ENCODE measurements around the gene CNN2. TPM values are rescaled to one million over a fixed set of nuclear protein-coding genes. Genes with fewer than 3 reads are reported as not detected.

The CNN2 gene
- polyA plus RNA-seq, 2 of the 4 experiments (the other 2 are of a cell fraction) = 31.7 to 99.3 TPM

DNA sequence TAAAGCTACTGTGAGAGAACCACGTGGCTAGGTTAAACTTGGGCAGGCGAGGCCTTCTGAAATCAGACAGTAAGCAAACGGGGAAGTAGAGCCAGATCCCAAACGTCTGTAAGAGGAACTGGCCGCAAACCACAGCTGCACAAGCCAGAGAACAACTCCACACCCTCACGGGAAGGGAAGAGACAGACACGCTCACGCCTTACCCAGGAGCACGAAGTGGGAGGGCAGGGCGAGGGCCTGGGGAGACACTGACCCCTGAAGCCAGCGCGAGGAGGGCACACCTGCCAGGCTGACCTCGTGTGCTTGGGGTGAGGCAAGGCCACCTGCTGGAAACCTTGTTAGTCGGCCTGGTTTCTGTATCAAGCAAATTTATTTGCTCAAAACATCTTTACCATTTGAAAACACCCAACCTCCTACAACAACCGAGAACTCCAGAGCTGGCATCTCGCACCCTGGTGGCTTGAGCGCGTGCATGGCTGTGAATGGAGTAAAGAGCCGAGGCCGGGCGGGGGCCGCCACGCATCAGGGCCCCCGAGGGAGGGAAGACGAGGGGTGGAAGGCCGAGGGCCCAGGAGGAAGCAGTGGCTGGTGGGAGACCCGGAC, 61.5 kb downstream of the CNN2 start:
- ChIA-PET CTCF (no interaction called here), POLR2A (no interaction called here)
- DNase-seq (ENCODE audit: low read depth in 1 of 2, low spot score in 1 of 2) (no peak), FAIRE-seq (no peak), ATAC-seq (no peak)
- Histone ChIP-seq H3K9me3 (no peaks in the 10 kb centered on the region), H3K27ac (no peak overlapping the region), H3K4me3 (no peak overlapping the region), H3K4me2 (no peak overlapping the region), H3K4me1 (peaks cover under 1% of the 10 kb centered on the region; the same call in 1 of the 3 replicates)
- TF ChIP-seq JUN (IDR thresholded peaks at IDR 0.05) = no peak
- TF ChIP-seq, protein P1, sequence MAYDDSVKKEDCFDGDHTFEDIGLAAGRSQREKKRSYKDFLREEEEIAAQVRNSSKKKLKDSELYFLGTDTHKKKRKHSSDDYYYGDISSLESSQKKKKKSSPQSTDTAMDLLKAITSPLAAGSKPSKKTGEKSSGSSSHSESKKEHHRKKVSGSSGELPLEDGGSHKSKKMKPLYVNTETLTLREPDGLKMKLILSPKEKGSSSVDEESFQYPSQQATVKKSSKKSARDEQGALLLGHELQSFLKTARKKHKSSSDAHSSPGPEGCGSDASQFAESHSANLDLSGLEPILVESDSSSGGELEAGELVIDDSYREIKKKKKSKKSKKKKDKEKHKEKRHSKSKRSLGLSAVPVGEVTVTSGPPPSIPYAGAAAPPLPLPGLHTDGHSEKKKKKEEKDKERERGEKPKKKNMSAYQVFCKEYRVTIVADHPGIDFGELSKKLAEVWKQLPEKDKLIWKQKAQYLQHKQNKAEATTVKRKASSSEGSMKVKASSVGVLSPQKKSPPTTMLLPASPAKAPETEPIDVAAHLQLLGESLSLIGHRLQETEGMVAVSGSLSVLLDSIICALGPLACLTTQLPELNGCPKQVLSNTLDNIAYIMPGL (CRISPR knock-in tag; IDR thresholded peaks at IDR 0.05; ENCODE audit: borderline replicate concordance) = no peak
- TF ChIP-seq HOXA7 (CRISPR knock-in tag; IDR thresholded peaks at IDR 0.05) = no peak
- no peak for TF ChIP-seq RNF2 (IDR thresholded peaks at IDR 0.05; ENCODE audit: borderline replicate concordance, low read depth)
- TF ChIP-seq HDAC2 (IDR thresholded peaks at IDR 0.05) = no peak
- TF ChIP-seq, protein P2, sequence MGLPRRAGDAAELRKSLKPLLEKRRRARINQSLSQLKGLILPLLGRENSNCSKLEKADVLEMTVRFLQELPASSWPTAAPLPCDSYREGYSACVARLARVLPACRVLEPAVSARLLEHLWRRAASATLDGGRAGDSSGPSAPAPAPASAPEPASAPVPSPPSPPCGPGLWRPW (IDR thresholded peaks at IDR 0.05) = no peak
- no peak for TF ChIP-seq FOSL2 (IDR thresholded peaks at IDR 0.05)
- no peak for TF ChIP-seq FOSL2 (CRISPR knock-in tag; IDR thresholded peaks at IDR 0.05)
- TF ChIP-seq RFX5 (IDR thresholded peaks at IDR 0.05) = no peak
- no peak for TF ChIP-seq EP300 (IDR thresholded peaks at IDR 0.05)
- no peak for TF ChIP-seq RCOR1 (IDR thresholded peaks at IDR 0.05; ENCODE audit: low read depth, low read length)
- WGBS (ENCODE audit: missing lambda C conversion rate) = 78% methylated on average over 25 of the region's 27 CpGs

DNA sequence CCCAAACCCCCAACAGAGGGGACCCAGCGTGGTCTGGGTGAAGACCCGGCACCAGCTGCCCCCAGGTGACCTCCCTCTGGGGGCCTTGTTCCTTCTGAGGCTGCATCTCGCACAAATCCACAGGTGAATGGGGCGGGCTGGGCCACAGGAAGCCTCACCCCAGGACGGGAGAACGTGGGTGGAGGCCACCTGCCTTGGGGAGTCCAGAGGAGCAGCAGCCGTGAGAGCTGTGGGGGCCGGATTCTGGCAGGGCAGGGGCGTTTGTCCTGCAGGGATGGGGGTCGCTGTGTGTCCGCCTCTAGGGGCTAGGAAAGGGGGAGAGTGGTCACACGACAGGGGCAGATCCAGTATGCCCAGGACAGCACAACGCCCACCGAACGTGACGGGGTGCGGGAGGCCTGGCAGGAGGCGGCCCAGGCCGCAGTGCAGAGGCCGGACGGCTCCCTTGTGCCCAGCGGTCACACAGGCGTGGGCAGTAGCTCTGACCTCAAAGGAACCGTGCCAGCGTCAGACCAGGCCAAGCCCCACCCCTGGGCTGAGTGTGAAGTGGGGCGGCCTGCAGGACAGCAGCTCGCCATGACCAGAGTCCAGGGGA, 62.1 kb downstream of the CNN2 start:
- ATAC-seq (no peak; a peak in 1 of 6 replicates), FAIRE-seq (no peak), DNase-seq (ENCODE audit: low read depth in 1 of 2, low spot score in 1 of 2) (no peak)
- Histone ChIP-seq H3K27ac (no peak overlapping the region), H3K9me3 (no peaks in the 10 kb centered on the region), H3K4me3 (no peak overlapping the region), H3K4me1 (peaks cover 4% of the 10 kb centered on the region; the same call in 1 of the 3 replicates), H3K4me2 (no peak overlapping the region)
- 92% methylated on average over 10 of the region's 27 CpGs for WGBS (ENCODE audit: missing lambda C conversion rate)
- ChIA-PET POLR2A (no interaction called here), CTCF (interaction anchor here (1.4 kb wide), 1 partner anchor 13 kb away, joined by 3 read pairs; no protein-coding TSS in a partner anchor)
- TF ChIP-seq NR3C1 (IDR thresholded peaks at IDR 0.05) = no peak
- no peak for TF ChIP-seq EP300 (IDR thresholded peaks at IDR 0.05)
- no peak for TF ChIP-seq ZFP36 (IDR thresholded peaks at IDR 0.05; ENCODE audit: borderline replicate concordance, partially characterized antibody)
- TF ChIP-seq MYC (IDR thresholded peaks at IDR 0.05; ENCODE audit: borderline replicate concordance, low read length) = no peak
- TF ChIP-seq POLR2AphosphoS2 (conservative IDR thresholded peaks at IDR 0.05; ENCODE audit: low read length) = no peak
- TF ChIP-seq BHLHE40 (IDR thresholded peaks at IDR 0.05; ENCODE audit: low read depth, low read length) = no peak
- TF ChIP-seq, protein P3, sequence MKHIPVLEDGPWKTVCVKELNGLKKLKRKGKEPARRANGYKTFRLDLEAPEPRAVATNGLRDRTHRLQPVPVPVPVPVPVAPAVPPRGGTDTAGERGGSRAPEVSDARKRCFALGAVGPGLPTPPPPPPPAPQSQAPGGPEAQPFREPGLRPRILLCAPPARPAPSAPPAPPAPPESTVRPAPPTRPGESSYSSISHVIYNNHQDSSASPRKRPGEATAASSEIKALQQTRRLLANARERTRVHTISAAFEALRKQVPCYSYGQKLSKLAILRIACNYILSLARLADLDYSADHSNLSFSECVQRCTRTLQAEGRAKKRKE (CRISPR knock-in tag; IDR thresholded peaks at IDR 0.05; ENCODE audit: low read depth) = no peak
- TF ChIP-seq KDM5A (IDR thresholded peaks at IDR 0.05) = no peak
- TF ChIP-seq, protein P4, sequence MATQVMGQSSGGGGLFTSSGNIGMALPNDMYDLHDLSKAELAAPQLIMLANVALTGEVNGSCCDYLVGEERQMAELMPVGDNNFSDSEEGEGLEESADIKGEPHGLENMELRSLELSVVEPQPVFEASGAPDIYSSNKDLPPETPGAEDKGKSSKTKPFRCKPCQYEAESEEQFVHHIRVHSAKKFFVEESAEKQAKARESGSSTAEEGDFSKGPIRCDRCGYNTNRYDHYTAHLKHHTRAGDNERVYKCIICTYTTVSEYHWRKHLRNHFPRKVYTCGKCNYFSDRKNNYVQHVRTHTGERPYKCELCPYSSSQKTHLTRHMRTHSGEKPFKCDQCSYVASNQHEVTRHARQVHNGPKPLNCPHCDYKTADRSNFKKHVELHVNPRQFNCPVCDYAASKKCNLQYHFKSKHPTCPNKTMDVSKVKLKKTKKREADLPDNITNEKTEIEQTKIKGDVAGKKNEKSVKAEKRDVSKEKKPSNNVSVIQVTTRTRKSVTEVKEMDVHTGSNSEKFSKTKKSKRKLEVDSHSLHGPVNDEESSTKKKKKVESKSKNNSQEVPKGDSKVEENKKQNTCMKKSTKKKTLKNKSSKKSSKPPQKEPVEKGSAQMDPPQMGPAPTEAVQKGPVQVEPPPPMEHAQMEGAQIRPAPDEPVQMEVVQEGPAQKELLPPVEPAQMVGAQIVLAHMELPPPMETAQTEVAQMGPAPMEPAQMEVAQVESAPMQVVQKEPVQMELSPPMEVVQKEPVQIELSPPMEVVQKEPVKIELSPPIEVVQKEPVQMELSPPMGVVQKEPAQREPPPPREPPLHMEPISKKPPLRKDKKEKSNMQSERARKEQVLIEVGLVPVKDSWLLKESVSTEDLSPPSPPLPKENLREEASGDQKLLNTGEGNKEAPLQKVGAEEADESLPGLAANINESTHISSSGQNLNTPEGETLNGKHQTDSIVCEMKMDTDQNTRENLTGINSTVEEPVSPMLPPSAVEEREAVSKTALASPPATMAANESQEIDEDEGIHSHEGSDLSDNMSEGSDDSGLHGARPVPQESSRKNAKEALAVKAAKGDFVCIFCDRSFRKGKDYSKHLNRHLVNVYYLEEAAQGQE (IDR thresholded peaks at IDR 0.05) = no peak

Small RNAs within 50 kb of the gene (small RNA-seq; reads per million reads assigned to genes)
- 0.08 to 18.1 (median 4.7) reads per million in 6 experiments for gene RNU6-2

Other genes starting within 250 kb of the CNN2 start
- gene PTBP1, start 229.2 kb upstream of the CNN2 start, polyA plus RNA-seq (2011; rRNA removed) = 144 and 207 TPM in 2 replicates
- 264 to 299 TPM (median 285 TPM) in 3 replicates for gene PTBP1, start 229.2 kb upstream of the CNN2 start, polyA plus RNA-seq (2017; fragmentation: RNase III; extraction: RNeasy Plus Mini Kit Qiagen cat#74134 plus additional on column Dnase treatment)
- 2.6 and 3.2 TPM in 2 replicates for gene PLPPR3, start 204.7 kb upstream of the CNN2 start, polyA plus RNA-seq (2011; rRNA removed)
- gene PLPPR3, start 204.7 kb upstream of the CNN2 start, polyA plus RNA-seq (2017; fragmentation: RNase III; extraction: RNeasy Plus Mini Kit Qiagen cat#74134 plus additional on column Dnase treatment) = 3.5 to 4.2 TPM (median 3.7 TPM) in 3 replicates
- gene AZU1, start 198.8 kb upstream of the CNN2 start, polyA plus RNA-seq (2011; rRNA removed) = 0.15 and 0.31 TPM in 2 replicates
- 0.26 to 0.55 TPM (median 0.32 TPM) in 3 replicates for gene AZU1, start 198.8 kb upstream of the CNN2 start, polyA plus RNA-seq (2017; fragmentation: RNase III; extraction: RNeasy Plus Mini Kit Qiagen cat#74134 plus additional on column Dnase treatment)
- 0.21 and 0.36 TPM in 2 replicates for gene PRTN3, start 185.6 kb upstream of the CNN2 start, polyA plus RNA-seq (2011; rRNA removed)
- gene PRTN3, start 185.6 kb upstream of the CNN2 start, polyA plus RNA-seq (2017; fragmentation: RNase III; extraction: RNeasy Plus Mini Kit Qiagen cat#74134 plus additional on column Dnase treatment) = 0.18 to 0.39 TPM (median 0.24 TPM) in 3 replicates
- gene ELANE, start 174.3 kb upstream of the CNN2 start, polyA plus RNA-seq (2011; rRNA removed) = 0.15 and 0.35 TPM in 2 replicates
- gene ELANE, start 174.3 kb upstream of the CNN2 start, polyA plus RNA-seq (2017; fragmentation: RNase III; extraction: RNeasy Plus Mini Kit Qiagen cat#74134 plus additional on column Dnase treatment) = 0.14 to 0.15 TPM (median 0.15 TPM) in 3 replicates
- gene CFD, start 166.9 kb upstream of the CNN2 start, polyA plus RNA-seq (2011; rRNA removed) = 7.6 TPM in 2 replicates
- gene CFD, start 166.9 kb upstream of the CNN2 start, polyA plus RNA-seq (2017; fragmentation: RNase III; extraction: RNeasy Plus Mini Kit Qiagen cat#74134 plus additional on column Dnase treatment) = 13.8 to 14.8 TPM (median 14.3 TPM) in 3 replicates
- gene MED16, start 133.4 kb upstream of the CNN2 start, polyA plus RNA-seq (2011; rRNA removed) = 8.0 TPM in 2 replicates
- gene MED16, start 133.4 kb upstream of the CNN2 start, polyA plus RNA-seq (2017; fragmentation: RNase III; extraction: RNeasy Plus Mini Kit Qiagen cat#74134 plus additional on column Dnase treatment) = 11.9 to 13.9 TPM (median 12.7 TPM) in 3 replicates
- not detected in 2 replicates for gene RNU6-9, start 133.1 kb upstream of the CNN2 start, polyA plus RNA-seq (2011; rRNA removed)
- not detected in 3 replicates for gene RNU6-9, start 133.1 kb upstream of the CNN2 start, polyA plus RNA-seq (2017; fragmentation: RNase III; extraction: RNeasy Plus Mini Kit Qiagen cat#74134 plus additional on column Dnase treatment)
- gene R3HDM4, start 113.4 kb upstream of the CNN2 start, polyA plus RNA-seq (2011; rRNA removed) = 16.9 and 22.7 TPM in 2 replicates
- 18.8 to 24.8 TPM (median 20.7 TPM) in 3 replicates for gene R3HDM4, start 113.4 kb upstream of the CNN2 start, polyA plus RNA-seq (2017; fragmentation: RNase III; extraction: RNeasy Plus Mini Kit Qiagen cat#74134 plus additional on column Dnase treatment)
- 0.05 and 0.14 TPM in 2 replicates for gene KISS1R, start 109.3 kb upstream of the CNN2 start, polyA plus RNA-seq (2011; rRNA removed)
- gene KISS1R, start 109.3 kb upstream of the CNN2 start, polyA plus RNA-seq (2017; fragmentation: RNase III; extraction: RNeasy Plus Mini Kit Qiagen cat#74134 plus additional on column Dnase treatment) = 0.18 to 0.79 TPM (median 0.38 TPM) in 3 replicates
- 3.3 and 3.4 TPM in 2 replicates for gene ARID3A, start 100.6 kb upstream of the CNN2 start, polyA plus RNA-seq (2011; rRNA removed)
- gene ARID3A, start 100.6 kb upstream of the CNN2 start, polyA plus RNA-seq (2017; fragmentation: RNase III; extraction: RNeasy Plus Mini Kit Qiagen cat#74134 plus additional on column Dnase treatment) = 4.6 to 6.1 TPM (median 5.4 TPM) in 3 replicates
- 22.2 and 23.8 TPM in 2 replicates for gene WDR18, start 42.3 kb upstream of the CNN2 start, polyA plus RNA-seq (2011; rRNA removed)
- 41.7 to 48.9 TPM (median 48.1 TPM) in 3 replicates for gene WDR18, start 42.3 kb upstream of the CNN2 start, polyA plus RNA-seq (2017; fragmentation: RNase III; extraction: RNeasy Plus Mini Kit Qiagen cat#74134 plus additional on column Dnase treatment)
- gene GRIN3B, start 26.2 kb upstream of the CNN2 start, polyA plus RNA-seq (2011; rRNA removed) = 0.65 and 0.67 TPM in 2 replicates
- gene GRIN3B, start 26.2 kb upstream of the CNN2 start, polyA plus RNA-seq (2017; fragmentation: RNase III; extraction: RNeasy Plus Mini Kit Qiagen cat#74134 plus additional on column Dnase treatment) = 1.1 to 1.5 TPM (median 1.5 TPM) in 3 replicates
- gene TMEM259, start 5.5 kb upstream of the CNN2 start, polyA plus RNA-seq (2011; rRNA removed) = 45.6 and 53.3 TPM in 2 replicates
- gene TMEM259, start 5.5 kb upstream of the CNN2 start, polyA plus RNA-seq (2017; fragmentation: RNase III; extraction: RNeasy Plus Mini Kit Qiagen cat#74134 plus additional on column Dnase treatment) = 71.1 to 82.2 TPM (median 78.3 TPM) in 3 replicates
- not detected in 2 replicates for gene RNU6-2, start 5.1 kb upstream of the CNN2 start, polyA plus RNA-seq (2011; rRNA removed)
- not detected in 3 replicates for gene RNU6-2, start 5.1 kb upstream of the CNN2 start, polyA plus RNA-seq (2017; fragmentation: RNase III; extraction: RNeasy Plus Mini Kit Qiagen cat#74134 plus additional on column Dnase treatment)
- gene ABCA7, start 13.5 kb downstream of the CNN2 start, polyA plus RNA-seq (2011; rRNA removed) = 5.0 and 6.6 TPM in 2 replicates
- gene ABCA7, start 13.5 kb downstream of the CNN2 start, polyA plus RNA-seq (2017; fragmentation: RNase III; extraction: RNeasy Plus Mini Kit Qiagen cat#74134 plus additional on column Dnase treatment) = 8.8 to 13.5 TPM (median 12.6 TPM) in 3 replicates
- 0.48 and 1.2 TPM in 2 replicates for gene ARHGAP45, start 40.6 kb downstream of the CNN2 start, polyA plus RNA-seq (2011; rRNA removed)
- 1.5 to 1.9 TPM (median 1.8 TPM) in 3 replicates for gene ARHGAP45, start 40.6 kb downstream of the CNN2 start, polyA plus RNA-seq (2017; fragmentation: RNase III; extraction: RNeasy Plus Mini Kit Qiagen cat#74134 plus additional on column Dnase treatment)
- 81.0 and 99.6 TPM in 2 replicates for gene POLR2E, start 68.8 kb downstream of the CNN2 start, polyA plus RNA-seq (2011; rRNA removed)
- 170 to 181 TPM (median 172 TPM) in 3 replicates for gene POLR2E, start 68.8 kb downstream of the CNN2 start, polyA plus RNA-seq (2017; fragmentation: RNase III; extraction: RNeasy Plus Mini Kit Qiagen cat#74134 plus additional on column Dnase treatment)
- 223 and 248 TPM in 2 replicates for gene GPX4, start 77.4 kb downstream of the CNN2 start, polyA plus RNA-seq (2011; rRNA removed)
- 370 to 402 TPM (median 394 TPM) in 3 replicates for gene GPX4, start 77.4 kb downstream of the CNN2 start, polyA plus RNA-seq (2017; fragmentation: RNase III; extraction: RNeasy Plus Mini Kit Qiagen cat#74134 plus additional on column Dnase treatment)
- gene SBNO2, start 147.7 kb downstream of the CNN2 start, polyA plus RNA-seq (2011; rRNA removed) = 6.8 and 8.4 TPM in 2 replicates
- gene SBNO2, start 147.7 kb downstream of the CNN2 start, polyA plus RNA-seq (2017; fragmentation: RNase III; extraction: RNeasy Plus Mini Kit Qiagen cat#74134 plus additional on column Dnase treatment) = 27.0 to 32.0 TPM (median 27.7 TPM) in 3 replicates
- 12.2 and 16.2 TPM in 2 replicates for gene STK11, start 179.2 kb downstream of the CNN2 start, polyA plus RNA-seq (2011; rRNA removed)
- 33.6 to 34.2 TPM (median 34.0 TPM) in 3 replicates for gene STK11, start 179.2 kb downstream of the CNN2 start, polyA plus RNA-seq (2017; fragmentation: RNase III; extraction: RNeasy Plus Mini Kit Qiagen cat#74134 plus additional on column Dnase treatment)
- gene CBARP, start 211.4 kb downstream of the CNN2 start, polyA plus RNA-seq (2011; rRNA removed) = 0.19 and 0.30 TPM in 2 replicates
- 1.7 to 2.0 TPM (median 1.9 TPM) in 3 replicates for gene CBARP, start 211.4 kb downstream of the CNN2 start, polyA plus RNA-seq (2017; fragmentation: RNase III; extraction: RNeasy Plus Mini Kit Qiagen cat#74134 plus additional on column Dnase treatment)
- gene ATP5F1D, start 215.1 kb downstream of the CNN2 start, polyA plus RNA-seq (2011; rRNA removed) = 18.5 and 28.7 TPM in 2 replicates
- gene ATP5F1D, start 215.1 kb downstream of the CNN2 start, polyA plus RNA-seq (2017; fragmentation: RNase III; extraction: RNeasy Plus Mini Kit Qiagen cat#74134 plus additional on column Dnase treatment) = 96.9 to 101 TPM (median 99.7 TPM) in 3 replicates
- 9.1 and 11.8 TPM in 2 replicates for gene MIDN, start 222.0 kb downstream of the CNN2 start, polyA plus RNA-seq (2011; rRNA removed)
- gene MIDN, start 222.0 kb downstream of the CNN2 start, polyA plus RNA-seq (2017; fragmentation: RNase III; extraction: RNeasy Plus Mini Kit Qiagen cat#74134 plus additional on column Dnase treatment) = 27.7 to 33.4 TPM (median 31.4 TPM) in 3 replicates
- gene CIRBP, start 242.7 kb downstream of the CNN2 start, polyA plus RNA-seq (2011; rRNA removed) = 92.4 and 151 TPM in 2 replicates
- gene CIRBP, start 242.7 kb downstream of the CNN2 start, polyA plus RNA-seq (2017; fragmentation: RNase III; extraction: RNeasy Plus Mini Kit Qiagen cat#74134 plus additional on column Dnase treatment) = 178 to 201 TPM (median 189 TPM) in 3 replicates
- gene FAM174C, start 248.9 kb downstream of the CNN2 start, polyA plus RNA-seq (2011; rRNA removed) = 22.7 and 24.8 TPM in 2 replicates
- gene FAM174C, start 248.9 kb downstream of the CNN2 start, polyA plus RNA-seq (2017; fragmentation: RNase III; extraction: RNeasy Plus Mini Kit Qiagen cat#74134 plus additional on column Dnase treatment) = 35.6 to 37.6 TPM (median 37.1 TPM) in 3 replicates